ENCODE measurements around the gene IL26. TPM values are rescaled to one million over a fixed set of nuclear protein-coding genes. Genes with fewer than 3 reads are reported as not detected.
A peak's percentile ranks its signal among the peaks of the same experiment; 100 is the strongest.

The IL26 gene
- total RNA-seq, 4 donors from 2014 or later: not detected

DNA sequence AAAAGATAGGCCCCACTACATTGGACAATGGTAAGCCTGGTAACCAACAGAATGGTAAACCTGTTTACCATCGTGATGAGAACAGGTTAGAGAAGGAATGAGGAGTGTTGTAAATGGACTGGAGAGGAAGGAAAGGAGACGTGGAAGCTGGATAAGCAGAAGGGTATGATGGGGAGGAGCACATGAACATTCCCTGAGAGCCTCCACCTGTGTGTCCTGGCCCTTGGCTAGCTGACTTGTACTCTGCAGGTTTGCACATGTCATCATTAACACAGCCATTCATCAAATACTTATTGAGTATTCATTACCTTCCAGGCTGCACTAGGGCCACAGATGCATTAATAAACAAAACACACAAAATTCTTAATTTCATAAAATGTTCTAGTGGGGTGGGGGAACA is 4.3 kb upstream of the IL26 start:
- TF ChIP-seq POLR2A (IDR thresholded peaks at IDR 0.05) (no peak), EP300 (IDR thresholded peaks at IDR 0.05) (no peak), POLR2AphosphoS5 (IDR thresholded peaks at IDR 0.05) (no peak), CTCF (IDR thresholded peaks at IDR 0.05) (no peak)
- Histone ChIP-seq H3K4me1 (no peaks in the 10 kb centered on the region), H3K4me3 (no peak overlapping the region), H3K27ac (no peak overlapping the region), H3K27me3 (no peaks in the 10 kb centered on the region), H3K9me3 (no peaks in the 10 kb centered on the region), H3K36me3 (no peaks in the 10 kb centered on the region)
- WGBS, 2 donors (ENCODE audit: low coverage in 1 of 2): 85% methylated on average over 2 of the region's 2 CpGs
- no peak for ATAC-seq

DNA sequence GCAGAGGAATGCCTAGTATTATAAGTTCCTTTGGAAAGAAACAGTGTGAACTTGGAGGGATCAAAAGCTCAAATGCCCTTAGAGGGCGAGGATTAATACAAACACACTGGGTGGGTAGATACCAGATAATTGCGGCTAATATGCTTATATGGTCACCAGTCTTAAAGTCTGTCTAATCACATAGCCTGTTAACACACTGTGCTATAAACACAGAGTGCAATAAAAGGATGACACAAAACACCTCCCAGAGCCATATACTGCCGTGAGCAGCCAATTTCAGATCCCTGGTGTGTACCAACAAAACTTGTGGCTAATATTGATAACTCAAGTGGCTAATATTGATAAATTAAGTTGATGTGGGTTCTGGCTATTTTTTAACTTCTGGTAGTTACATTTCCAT is 1.7 kb upstream of the IL26 start:
- Histone ChIP-seq H3K9me3 (no peaks in the 10 kb centered on the region), H3K4me1 (peaks cover 0 to 15% (median 3%) of the 10 kb centered on the region in 3 donors), H3K4me3 (no peak overlapping the region), H3K36me3 (no peaks in the 10 kb centered on the region), H3K27ac (no peak overlapping the region), H3K27me3 (no peaks in the 10 kb centered on the region)
- ATAC-seq: no peak
- 87 to 100% methylated on average over 1 to 2 of the region's 3 CpGs for WGBS, 2 donors (ENCODE audit: low coverage in 1 of 2)
- TF ChIP-seq POLR2AphosphoS5 (IDR thresholded peaks at IDR 0.05) (no peak), EP300 (IDR thresholded peaks at IDR 0.05) (no peak), POLR2A (IDR thresholded peaks at IDR 0.05) (no peak), CTCF (IDR thresholded peaks at IDR 0.05) (no peak)

DNA sequence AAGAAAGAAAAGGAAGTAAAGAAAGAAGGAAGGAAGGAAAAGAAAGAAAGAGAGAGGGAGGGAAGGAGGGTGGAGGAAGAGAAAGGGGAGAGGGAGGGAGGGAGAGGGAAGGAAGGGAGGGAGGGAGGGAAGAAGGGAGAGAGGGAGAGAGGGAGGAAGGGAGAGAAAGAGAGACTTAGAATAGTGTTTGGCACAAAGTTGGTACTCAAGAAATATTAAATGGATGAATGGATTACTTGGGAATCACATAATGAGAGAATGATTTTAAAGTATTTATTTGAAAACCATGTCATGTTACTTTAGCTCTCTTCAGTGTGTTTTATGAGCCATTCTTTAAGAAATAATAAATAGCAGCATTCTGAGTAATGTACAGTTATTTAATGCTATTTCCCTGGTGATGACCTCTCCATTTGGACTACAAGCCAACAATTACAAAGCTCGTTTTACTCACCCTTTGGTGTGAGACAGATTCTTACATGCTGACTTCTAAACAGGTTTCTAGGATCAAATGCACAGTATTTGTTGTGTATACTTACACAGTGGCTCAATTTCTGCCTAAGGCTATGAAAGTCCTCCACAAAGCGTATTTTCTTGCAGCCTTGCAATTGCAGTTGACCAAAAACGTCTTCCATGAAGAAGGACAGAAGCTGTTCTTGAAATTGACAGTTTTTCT is 861 bp downstream of the IL26 start:
- TF ChIP-seq CTCF (IDR thresholded peaks at IDR 0.05): no peak
- no peak for TF ChIP-seq EP300 (IDR thresholded peaks at IDR 0.05)
- no peak for TF ChIP-seq POLR2A (IDR thresholded peaks at IDR 0.05)
- H3K36me3 ChIP-seq: no peaks in the 10 kb centered on the region
- H3K27ac ChIP-seq: no peak overlapping the region
- H3K27me3 ChIP-seq: no peaks in the 10 kb centered on the region
- H3K9me3 ChIP-seq: no peaks in the 10 kb centered on the region
- H3K4me3 ChIP-seq: no peak overlapping the region
- H3K4me1 ChIP-seq: peaks cover 0 to 18% (median 3%) of the 10 kb centered on the region in 3 donors
- WGBS, 2 donors (ENCODE audit: low coverage in 1 of 2): 37 to 43% methylated on average over 3 of the region's 3 CpGs
- ATAC-seq: no peak

DNA sequence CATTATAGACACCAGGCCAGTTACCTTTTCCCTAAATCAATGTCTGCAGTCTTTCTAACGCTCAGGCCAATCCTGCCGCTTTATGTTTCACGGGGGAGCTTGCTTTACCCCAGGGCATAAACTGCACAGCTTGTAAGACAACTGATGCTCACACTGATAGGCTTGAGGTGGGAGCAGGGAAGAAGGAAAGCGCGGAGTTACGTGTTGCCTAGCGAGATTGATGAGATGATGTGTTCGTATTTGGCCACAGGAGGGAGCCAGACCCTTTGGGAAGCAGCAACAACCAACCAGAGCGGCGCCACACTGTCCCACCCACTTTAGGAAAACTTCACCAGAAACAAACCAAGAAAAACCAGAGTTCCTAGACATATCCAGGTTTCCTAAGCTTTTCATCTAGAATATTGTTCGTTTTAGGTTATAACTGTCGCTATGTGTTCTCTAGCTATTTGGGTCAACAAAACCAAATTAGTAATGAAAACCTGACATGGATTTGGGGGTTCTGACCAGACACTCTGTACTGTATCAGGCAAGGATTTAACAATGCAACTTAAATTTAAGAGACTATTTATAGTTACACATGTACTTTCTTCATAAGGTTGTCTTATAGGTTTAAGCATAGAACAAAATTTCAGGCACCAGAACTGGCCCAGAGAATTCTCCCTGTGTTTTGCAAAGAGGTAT is 2.4 kb downstream of the IL26 start:
- Histone ChIP-seq H3K36me3 (no peaks in the 10 kb centered on the region), H3K9me3 (no peaks in the 10 kb centered on the region), H3K4me1 (peaks cover 0 to 18% (median 3%) of the 10 kb centered on the region in 3 donors), H3K27me3 (no peaks in the 10 kb centered on the region), H3K27ac (no peak overlapping the region), H3K4me3 (no peak overlapping the region)
- TF ChIP-seq CTCF (IDR thresholded peaks at IDR 0.05): peak; percentile 58 to 88 (median 78)
- TF ChIP-seq EP300 (IDR thresholded peaks at IDR 0.05): no peak
- WGBS, 2 donors (ENCODE audit: low coverage in 1 of 2): 0 to 3% methylated on average over 5 to 9 of the region's 12 CpGs
- peak; percentile 95 for ATAC-seq

- H3K27ac ChIP-seq: no peak overlapping the region
- no peak overlapping the region for H3K4me3 ChIP-seq
- no peaks in the 10 kb centered on the region for H3K36me3 ChIP-seq
- H3K27me3 ChIP-seq: peaks cover 4% of the 10 kb centered on the region
- H3K9me3 ChIP-seq: no peaks in the 10 kb centered on the region
- TF ChIP-seq POLR2AphosphoS5 (IDR thresholded peaks at IDR 0.05) (no peak), CTCF (IDR thresholded peaks at IDR 0.05) (no peak), POLR2A (IDR thresholded peaks at IDR 0.05) (no peak), EP300 (IDR thresholded peaks at IDR 0.05) (no peak)
- H3K4me1 ChIP-seq: peaks cover 0 to 18% (median 3%) of the 10 kb centered on the region in 3 donors
- no peak for ATAC-seq
- 15 to 28% methylated on average over 4 to 5 of the region's 6 CpGs for WGBS, 2 donors (ENCODE audit: low coverage in 1 of 2)
Observed at GRCh38 chr12:68222326-68222725, 3.3 kb downstream of the IL26 start.

Data from gastroesophageal sphincter (tissue), 4 donors.